HG03469 (cell line): ENCODE data around the gene ADAMTSL5.
"Not testable (repeated sequence)": the region's sequence is repeated elsewhere in the genome, so short reads cannot be mapped to it uniquely, and the experiment has no call there.

Source experiments
- ATAC-seq: cut with Tn5 transposase; IDR thresholded peaks from one replicate; pipeline ENCODE4 v1.9.1; 2021; ENCODE audit warnings: mild to moderate bottlenecking, moderate library complexity, moderate number of reproducible peaks; ENCODE audit not compliant: unreplicated experiment

The ADAMTSL5 gene

DNA sequence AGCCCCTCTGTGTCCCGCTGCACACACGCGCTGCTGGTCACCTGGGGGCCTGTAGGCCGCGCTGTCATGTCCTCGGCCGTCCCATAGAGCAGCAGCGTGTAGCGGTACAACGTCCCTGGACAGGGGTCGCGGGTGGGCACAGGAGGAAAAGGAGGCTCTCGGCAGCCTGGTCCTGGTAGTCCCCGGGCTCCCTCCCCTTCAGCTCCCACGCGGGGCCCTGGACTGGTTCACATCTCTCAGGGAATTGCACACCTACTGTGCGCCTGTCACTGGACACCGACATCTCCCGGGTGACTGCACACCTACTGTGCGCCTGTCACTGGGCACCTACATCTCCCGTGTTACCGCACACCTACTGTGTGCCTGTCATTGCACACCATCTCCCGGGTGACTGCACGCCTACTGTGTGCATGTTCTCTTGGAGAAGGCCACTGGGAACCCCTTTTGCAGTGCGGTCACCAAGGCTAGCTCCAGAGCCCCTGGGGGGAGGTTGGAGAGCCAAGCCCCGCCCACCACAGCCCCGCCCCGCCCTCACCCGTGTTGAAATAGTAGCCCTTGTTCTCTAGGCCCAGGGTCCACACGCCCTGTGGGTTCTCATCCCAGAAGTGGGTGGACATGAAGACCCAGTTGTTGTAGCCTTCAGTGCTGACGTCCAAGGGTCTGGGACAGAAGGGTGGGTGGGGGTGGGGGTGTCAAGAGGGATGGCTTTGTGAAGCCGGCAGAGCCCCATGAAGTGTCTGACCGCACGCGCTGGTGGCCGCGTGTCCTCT is 30.3 kb downstream of the ADAMTSL5 start:
- ATAC-seq = no peak

GRCh38 chr19:1481893-1482360 is 30.9 kb downstream of the ADAMTSL5 start:
- no peak for ATAC-seq

DNA sequence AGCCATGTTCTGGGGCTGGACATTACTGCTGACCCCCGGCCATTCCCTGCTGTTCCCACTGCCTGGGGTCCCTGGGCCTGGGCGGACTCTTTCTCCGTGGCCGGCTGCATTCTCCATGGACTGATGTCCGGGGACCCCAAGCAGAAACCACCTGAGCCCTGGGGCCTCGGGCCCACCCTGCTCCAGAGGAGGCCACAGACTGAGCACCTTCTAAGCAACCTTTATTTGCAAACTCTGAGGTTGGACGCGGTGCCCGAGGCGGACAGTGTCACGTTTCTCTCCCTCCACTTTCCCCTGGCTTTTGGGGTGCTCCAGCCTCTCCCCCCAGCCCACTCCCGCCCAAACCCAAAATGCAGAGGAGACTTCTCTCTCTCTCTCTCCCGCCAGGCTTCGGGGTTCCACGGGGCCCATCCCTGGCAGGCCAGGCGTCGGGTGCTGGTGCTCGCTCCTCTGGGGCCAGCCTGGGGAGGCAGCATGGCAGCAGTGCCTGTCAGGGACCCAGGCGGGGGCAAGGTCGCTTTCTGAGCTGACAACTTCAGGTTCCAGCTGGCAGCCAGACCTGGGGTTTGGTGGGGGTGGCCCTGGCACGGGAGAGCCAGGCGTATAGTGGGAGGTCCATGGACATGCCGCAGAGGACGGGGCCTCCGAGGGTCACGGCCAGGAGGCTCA is 31.5 kb downstream of the ADAMTSL5 start:
- no peak for ATAC-seq

- ATAC-seq = no peak
Measured at GRCh38 chr19:1478934-1479707, 33.7 kb downstream of the ADAMTSL5 start, which contains the start of gene C19orf25. Gene C19orf25, minus strand, starts transcription at chr19:1479215. Its CDS starts 312 bp downstream, at chr19:1478903.

- ATAC-seq = not testable (repeated sequence)
Measured at GRCh38 chr19:1477056-1477455, 35.8 kb downstream of the ADAMTSL5 start.

GRCh38 chr19:1475751-1476437 is 36.9 kb downstream of the ADAMTSL5 start:
- no peak for ATAC-seq

- ATAC-seq = no peak
Measured at GRCh38 chr19:1474765-1475351, 38.0 kb downstream of the ADAMTSL5 start.

DNA sequence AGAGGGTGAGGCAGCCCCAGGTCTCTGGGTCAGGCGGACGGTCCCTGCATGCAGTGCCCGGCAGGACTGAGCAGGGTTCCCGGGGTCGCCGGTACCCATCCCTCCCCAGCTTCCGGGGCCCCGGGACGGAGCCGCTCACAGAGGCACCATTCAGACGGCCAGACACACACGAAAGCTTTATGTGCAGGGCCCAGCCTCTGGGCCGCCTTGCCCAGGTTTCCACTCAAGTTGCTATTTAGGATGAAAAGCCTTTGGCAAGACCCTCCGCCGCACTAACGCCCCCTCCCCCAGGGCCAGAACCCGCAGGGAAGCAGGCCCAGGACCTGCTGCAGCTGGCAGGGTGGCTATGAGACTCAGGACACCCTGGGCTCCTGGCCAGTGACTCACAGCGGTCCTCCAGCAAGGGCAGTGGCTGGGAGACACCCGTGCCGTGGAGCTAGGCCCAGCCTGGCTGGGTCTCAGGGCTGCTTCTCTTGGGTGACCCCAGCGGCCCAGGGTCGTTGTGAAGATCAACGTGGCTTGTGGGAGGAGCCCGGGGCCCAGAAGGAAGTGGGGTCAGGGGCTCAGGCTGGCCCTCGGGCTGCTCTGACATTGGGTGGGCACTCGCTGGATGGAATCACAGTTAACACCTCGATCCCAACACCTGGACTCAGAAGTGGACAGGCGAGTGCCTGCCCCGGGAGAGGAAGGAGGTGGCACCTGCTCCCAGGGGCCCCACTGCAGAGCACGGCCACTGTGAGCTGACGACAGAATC is 38.6 kb downstream of the ADAMTSL5 start:
- ATAC-seq = no peak

DNA sequence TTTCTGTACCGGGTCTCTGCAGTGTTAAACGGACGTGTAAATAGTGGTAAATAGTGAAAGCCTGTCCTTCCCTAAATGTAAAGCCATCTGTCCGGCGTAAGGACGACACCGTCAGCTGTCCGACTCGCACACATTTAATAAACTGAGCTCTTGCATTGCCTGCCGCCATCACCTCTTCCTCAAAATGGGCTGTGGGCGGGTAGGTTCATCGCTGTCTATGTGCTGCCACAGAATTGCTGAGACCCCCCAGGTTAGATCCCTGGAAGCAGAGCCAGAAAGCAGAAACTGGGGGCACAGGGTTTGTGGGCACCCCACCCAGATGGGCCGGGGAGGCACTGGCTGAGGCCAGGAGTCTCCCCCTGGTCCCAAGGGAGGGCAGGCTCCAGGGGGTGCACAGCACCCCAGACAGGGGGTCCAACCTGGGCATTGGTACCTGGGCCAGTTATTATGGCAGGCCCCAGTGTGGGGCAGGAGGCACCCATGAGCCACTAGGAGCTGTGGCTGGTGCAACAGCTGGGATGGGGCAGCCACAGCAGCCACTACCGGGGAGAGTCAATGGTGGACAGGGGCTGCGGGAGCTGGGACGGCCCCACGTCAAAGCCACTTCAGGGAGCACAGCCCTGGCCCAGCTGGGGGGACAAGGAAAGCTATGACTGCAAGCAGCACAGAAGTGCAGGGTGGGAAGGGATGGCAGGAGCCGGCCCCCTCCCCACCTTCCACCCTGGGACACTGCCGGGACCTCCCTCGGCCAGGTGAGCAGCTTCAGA is 39.6 kb downstream of the ADAMTSL5 start:
- ATAC-seq = no peak

DNA sequence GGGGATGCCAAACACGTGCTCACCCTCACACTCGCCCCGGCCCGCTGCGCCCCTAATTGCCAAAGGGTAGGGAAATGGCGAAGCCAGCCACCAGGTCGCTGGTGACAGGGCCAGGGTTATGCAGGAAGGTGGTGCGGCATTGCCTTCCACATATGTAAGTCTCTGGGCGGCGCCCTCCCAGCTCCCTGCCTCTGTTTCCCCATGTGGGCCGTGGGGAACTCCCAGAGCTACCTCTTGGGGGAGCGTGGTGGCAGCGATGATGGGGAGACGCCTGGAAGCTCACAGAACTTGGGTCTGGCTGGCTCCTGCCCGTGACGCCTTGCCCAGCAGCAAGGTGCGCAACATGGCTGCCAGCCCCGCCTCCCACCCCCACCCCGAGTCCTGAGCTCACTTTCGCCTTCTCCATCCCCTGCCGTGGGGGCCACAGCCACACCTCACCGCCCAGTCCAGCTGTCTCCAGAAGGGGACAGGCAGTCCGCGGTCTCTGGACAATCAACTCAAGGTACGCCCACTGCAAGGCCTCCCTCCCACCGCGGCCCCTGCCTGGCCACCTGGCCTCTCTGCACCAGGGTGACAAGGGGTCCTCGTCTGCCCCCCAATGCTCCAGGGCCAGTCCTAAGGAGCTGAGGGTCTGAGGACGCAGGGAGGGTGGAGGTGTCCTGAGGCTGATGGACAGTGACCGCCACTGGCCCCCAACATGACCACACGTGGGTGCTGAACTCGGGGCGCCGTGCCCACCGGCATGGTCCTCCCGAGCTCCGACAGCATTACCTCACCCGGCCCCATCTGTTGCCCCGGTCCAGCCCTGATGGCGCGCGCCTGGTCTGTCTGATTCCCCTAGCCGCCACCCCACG is 40.4 kb downstream of the ADAMTSL5 start:
- no peak for ATAC-seq

GRCh38 chr19:1471515-1472160 is 41.2 kb downstream of the ADAMTSL5 start:
- no peak for ATAC-seq

GRCh38 chr19:1471010-1471514 is 41.8 kb downstream of the ADAMTSL5 start:
- no peak for ATAC-seq

- no peak for ATAC-seq
Measured at GRCh38 chr19:1470305-1471009, 42.4 kb downstream of the ADAMTSL5 start.

GRCh38 chr19:1470055-1470304 is 42.8 kb downstream of the ADAMTSL5 start:
- ATAC-seq = no peak

- no peak for ATAC-seq
Measured at GRCh38 chr19:1469255-1470054, 43.4 kb downstream of the ADAMTSL5 start.

- ATAC-seq = no peak
Measured at GRCh38 chr19:1468821-1469254, 44.0 kb downstream of the ADAMTSL5 start.
